Adrenal gland (tissue), 12 donors: ENCODE measurements around the gene COL25A1. TPM values are rescaled to one million over a fixed set of nuclear protein-coding genes. Genes with fewer than 3 reads are reported as not detected.

Experiments used
- DNase-seq, 7 donors: peaks; one replicate each; pipeline ENCODE4 v3.0.0-alpha.2; 2019 to 2020
- H3K27ac ChIP-seq, 5 donors: fragments of 200-600 bp; sonication (generic) in 4 of 5; 1 replicate in 3 of 5; 2 replicates in 2 of 5; pipeline versions ENCODE4 v1.5.1 to v1.8.0; 2016 to 2020; ENCODE audit warnings: mild to moderate bottlenecking in 1 of 5
- H3K27me3 ChIP-seq: fragments of 200-600 bp; 2 replicates; pipeline ENCODE4 v1.8.0; 2021
- H3K36me3 ChIP-seq, 2 donors: fragments of 200-600 bp; replicated peaks in 1 of 2; 1 replicate in 1 of 2; 2 replicates in 1 of 2; pipeline versions ENCODE4 v1.5.1 to v1.8.0; 2018 to 2022
- H3K4me1 ChIP-seq, 2 donors: fragments of 200-600 bp; replicated peaks in 1 of 2; 1 replicate in 1 of 2; 2 replicates in 1 of 2; pipeline versions ENCODE4 v1.5.1 to v1.8.0; 2018 to 2021
- H3K4me3 ChIP-seq, 4 donors: fragments of 200-600 bp; sonication (generic) in 3 of 4; one replicate each; pipeline ENCODE4 v1.5.1; 2016 to 2018
- H3K9me3 ChIP-seq, 3 donors: fragments of 200-600 bp; sonication (generic) in 1 of 3; replicated peaks in 1 of 3; 1 replicate in 2 of 3; 2 replicates in 1 of 3; pipeline versions ENCODE4 v1.5.1 to v1.8.0; 2016 to 2021
- POLR2A ChIP-seq, 2 donors: fragments of 450-650 bp; IDR thresholded peaks; one replicate each; pipeline ENCODE4 v1.6.1; 2017; ENCODE audit warnings: antibody characterized with exemption in 2 of 2, mild to moderate bottlenecking in 2 of 2, moderate library complexity in 1 of 2
- WGBS, 4 donors: extraction: QIAGEN DNeasy Blood & Tissue Kit in 2 of 4; methylation state at CpG; one replicate each; pipeline versions ENCODE4 v1.1.5 to v1.1.7; 2013 to 2017; 5-methylcytosine and 5-hydroxymethylcytosine counted together
- intact Hi-C, 2 donors: fragments of 100-400 bp; cut with DNase I; formaldehyde crosslinking; loops; one replicate each; pipeline versions ENCODE4 v1.14.1 to v1.15.0; 2022 to 2023
- polyA plus RNA-seq, 3 donors: library from polyadenylated mRNA; stranded (reverse); fragments of 200-250 nt in 2 of 3; fragments of 350-450 nt in 1 of 3; fragmentation: Illumina TruSeq in 1 of 3; extraction: RNeasy Lipid Tissue Mini Kit (QIAGEN cat#74804) in 1 of 3; gene quantifications; one replicate each; pipeline ENCODE4 v1.2.3, GENCODE V29; 2013 to 2014
- total RNA-seq, 9 donors: library from RNA; depleted of rRNA in 4 of 9; stranded (reverse); fragments of >200 nt in 4 of 9; fragments of 120-200 nt in 1 of 9; fragmentation: NEBNext Ultra II Directional in 1 of 9; extraction: Animal tissue kit (Norgen Biotek cat#: 25700) in 1 of 9; gene quantifications; one replicate each; pipeline versions ENCODE4 v1.1.0 to v1.2.4, GENCODE V29; 2013 to 2023
- TF ChIP-seq, protein P1 (sequence below), 6 experiments: fragments of 450-650 bp in 4 of 6; fragments of 200-600 bp in 2 of 6; sonication (generic) in 1 of 6; IDR thresholded peaks; 1 replicate in 5 of 6; 2 replicates in 1 of 6; pipeline versions ENCODE4 v1.5.1 to v1.8.0; 2016 to 2021; ENCODE audit warnings: antibody characterized with exemption in 6 of 6, mild to moderate bottlenecking in 2 of 6, moderate library complexity in 1 of 6
- donor health status: healthy with polysubstance abuse.
- donor health status: Bipolar disorder and iron deficiency.
- donor health status: DM: yes; HTN: yes; CAD: no.
- donor health status: DM: no; HTN: no; CAD: no.
- donor health status: DM: no; HTN: no; CAD: no.
- donor health status: DM: yes; HTN: yes; CAD: no.

COL25A1 gene
- total and polyA plus RNA-seq, 12 donors, result 0.05 to 2.1 (median 0.47) TPM

DNA sequence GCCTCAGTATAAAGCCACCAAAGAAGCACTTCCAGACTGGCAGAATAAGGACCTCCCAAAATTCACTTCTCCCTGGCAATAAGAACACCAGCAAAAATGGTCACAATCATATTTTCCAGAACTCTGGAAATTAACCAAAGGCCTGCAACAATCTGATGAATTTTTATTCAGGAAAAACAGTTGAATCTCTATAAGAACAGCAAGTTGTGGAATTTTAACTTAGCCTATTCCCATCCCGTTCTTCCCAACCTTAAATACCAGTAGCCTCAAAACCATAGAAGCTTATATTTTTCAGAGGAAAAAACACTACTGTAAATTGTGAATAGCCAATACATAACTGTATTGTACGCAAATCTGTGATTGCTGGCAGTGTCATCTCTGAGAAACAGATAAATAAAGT, 67.9 kb downstream of the COL25A1 start:
- no peak for DNase-seq
- no peaks in the 10 kb centered on the region for H3K4me1 ChIP-seq
- no peaks in the 10 kb centered on the region for H3K36me3 ChIP-seq
- WGBS, 4 donors, result 68 to 80% (median 77%) methylated on average over 2 of the region's 2 CpGs
- intact Hi-C loops, result no loop called here
- no peak overlapping the region for H3K4me3 ChIP-seq
- H3K27me3 ChIP-seq, result no peaks in the 10 kb centered on the region
- H3K27ac ChIP-seq, result no peak overlapping the region
- no peaks in the 10 kb centered on the region for H3K9me3 ChIP-seq
- no peak for TF ChIP-seq POLR2A (IDR thresholded peaks at IDR 0.05)
- TF ChIP-seq, protein P1, sequence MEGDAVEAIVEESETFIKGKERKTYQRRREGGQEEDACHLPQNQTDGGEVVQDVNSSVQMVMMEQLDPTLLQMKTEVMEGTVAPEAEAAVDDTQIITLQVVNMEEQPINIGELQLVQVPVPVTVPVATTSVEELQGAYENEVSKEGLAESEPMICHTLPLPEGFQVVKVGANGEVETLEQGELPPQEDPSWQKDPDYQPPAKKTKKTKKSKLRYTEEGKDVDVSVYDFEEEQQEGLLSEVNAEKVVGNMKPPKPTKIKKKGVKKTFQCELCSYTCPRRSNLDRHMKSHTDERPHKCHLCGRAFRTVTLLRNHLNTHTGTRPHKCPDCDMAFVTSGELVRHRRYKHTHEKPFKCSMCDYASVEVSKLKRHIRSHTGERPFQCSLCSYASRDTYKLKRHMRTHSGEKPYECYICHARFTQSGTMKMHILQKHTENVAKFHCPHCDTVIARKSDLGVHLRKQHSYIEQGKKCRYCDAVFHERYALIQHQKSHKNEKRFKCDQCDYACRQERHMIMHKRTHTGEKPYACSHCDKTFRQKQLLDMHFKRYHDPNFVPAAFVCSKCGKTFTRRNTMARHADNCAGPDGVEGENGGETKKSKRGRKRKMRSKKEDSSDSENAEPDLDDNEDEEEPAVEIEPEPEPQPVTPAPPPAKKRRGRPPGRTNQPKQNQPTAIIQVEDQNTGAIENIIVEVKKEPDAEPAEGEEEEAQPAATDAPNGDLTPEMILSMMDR (IDR thresholded peaks at IDR 0.05), result no peak

DNA sequence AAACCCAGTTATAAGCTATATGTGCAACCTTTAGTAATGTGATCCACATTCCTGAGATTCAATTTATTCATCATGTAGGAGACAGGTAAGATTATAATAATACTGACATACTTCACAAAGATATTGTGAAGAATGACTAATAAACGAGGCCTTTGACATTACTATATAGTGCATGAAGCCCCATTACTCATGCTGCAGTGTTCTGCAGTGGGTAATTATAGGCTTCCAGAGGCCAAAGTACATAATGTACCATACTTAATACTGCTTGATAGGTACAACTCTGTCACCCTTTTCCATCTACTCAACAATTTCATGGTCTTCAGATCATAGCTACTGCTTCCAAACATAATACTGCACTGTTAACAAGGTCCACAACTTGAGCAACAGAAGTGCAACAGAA, 68.9 kb downstream of the COL25A1 start:
- Histone ChIP-seq H3K27ac (no peak overlapping the region), H3K36me3 (no peaks in the 10 kb centered on the region), H3K4me3 (no peak overlapping the region), H3K4me1 (no peaks in the 10 kb centered on the region), H3K27me3 (no peaks in the 10 kb centered on the region), H3K9me3 (no peaks in the 10 kb centered on the region)
- intact Hi-C loops, result no loop called here
- WGBS, 4 donors, result 68 to 75% (median 71%) methylated on average over 1 of the region's 1 CpG
- no peak for TF ChIP-seq POLR2A (IDR thresholded peaks at IDR 0.05)
- TF ChIP-seq, protein P1 (IDR thresholded peaks at IDR 0.05), result no peak
- no peak for DNase-seq

DNA sequence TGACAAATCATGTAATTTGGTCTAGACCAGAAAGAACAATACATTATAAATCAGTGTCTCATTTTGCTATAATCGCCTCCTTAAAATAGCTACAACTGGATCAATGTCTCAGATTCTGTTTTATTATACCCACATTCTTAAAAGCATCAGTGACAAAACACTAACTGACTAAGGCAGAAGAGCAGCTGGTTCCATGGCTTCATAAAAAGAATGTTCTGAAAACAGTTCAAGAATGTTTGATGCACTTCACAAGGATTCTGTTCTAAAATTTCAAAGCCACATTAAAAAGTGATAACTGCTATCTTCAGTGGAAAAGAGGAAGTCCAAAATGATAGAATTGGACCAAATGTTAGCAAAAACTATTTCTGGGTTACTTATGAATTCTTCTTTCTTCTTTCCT, 69.8 kb downstream of the COL25A1 start:
- intact Hi-C loops, result no loop called here
- DNase-seq, result no peak
- Histone ChIP-seq H3K27me3 (no peaks in the 10 kb centered on the region), H3K36me3 (no peaks in the 10 kb centered on the region), H3K9me3 (no peaks in the 10 kb centered on the region), H3K4me1 (no peaks in the 10 kb centered on the region), H3K4me3 (no peak overlapping the region), H3K27ac (no peak overlapping the region)
- no peak for TF ChIP-seq POLR2A (IDR thresholded peaks at IDR 0.05)
- 59 to 84% (median 71%) methylated on average over 1 of the region's 1 CpG for WGBS, 4 donors

- TF ChIP-seq, protein P1 (IDR thresholded peaks at IDR 0.05), result no peak
- TF ChIP-seq POLR2A (IDR thresholded peaks at IDR 0.05), result no peak
- H3K27ac ChIP-seq, result no peak overlapping the region
- no peaks in the 10 kb centered on the region for H3K4me1 ChIP-seq
- WGBS, 4 donors, result 72 to 79% (median 75%) methylated on average over 1 of the region's 1 CpG
- no peak for DNase-seq
- no peaks in the 10 kb centered on the region for H3K9me3 ChIP-seq
- no peaks in the 10 kb centered on the region for H3K27me3 ChIP-seq
- H3K4me3 ChIP-seq, result no peak overlapping the region
- H3K36me3 ChIP-seq, result no peaks in the 10 kb centered on the region
- intact Hi-C loops, result no loop called here
Measured at GRCh38 chr4:109231331-109231730, 71.1 kb downstream of the COL25A1 start.

- Histone ChIP-seq H3K27ac (no peak overlapping the region), H3K4me3 (no peak overlapping the region), H3K36me3 (no peaks in the 10 kb centered on the region), H3K9me3 (no peaks in the 10 kb centered on the region), H3K4me1 (no peaks in the 10 kb centered on the region), H3K27me3 (no peaks in the 10 kb centered on the region)
- no peak for DNase-seq
- intact Hi-C loops, result no loop called here
- WGBS, 4 donors, result 67 to 84% (median 69%) methylated on average over 2 of the region's 2 CpGs
- TF ChIP-seq, protein P1 (IDR thresholded peaks at IDR 0.05), result no peak
- TF ChIP-seq POLR2A (IDR thresholded peaks at IDR 0.05), result no peak
Measured at GRCh38 chr4:109229028-109229427, 73.4 kb downstream of the COL25A1 start.
